Measurements from ENCODE around the gene CDC7.
"Not testable (repeated sequence)": the region's sequence is repeated elsewhere in the genome, so short reads cannot be mapped to it uniquely, and the experiment has no call there.

CDC7 gene
- total RNA-seq: 9.0 reads per million, percentile 30 among the genes with 10 or more reads in this experiment

DNA sequence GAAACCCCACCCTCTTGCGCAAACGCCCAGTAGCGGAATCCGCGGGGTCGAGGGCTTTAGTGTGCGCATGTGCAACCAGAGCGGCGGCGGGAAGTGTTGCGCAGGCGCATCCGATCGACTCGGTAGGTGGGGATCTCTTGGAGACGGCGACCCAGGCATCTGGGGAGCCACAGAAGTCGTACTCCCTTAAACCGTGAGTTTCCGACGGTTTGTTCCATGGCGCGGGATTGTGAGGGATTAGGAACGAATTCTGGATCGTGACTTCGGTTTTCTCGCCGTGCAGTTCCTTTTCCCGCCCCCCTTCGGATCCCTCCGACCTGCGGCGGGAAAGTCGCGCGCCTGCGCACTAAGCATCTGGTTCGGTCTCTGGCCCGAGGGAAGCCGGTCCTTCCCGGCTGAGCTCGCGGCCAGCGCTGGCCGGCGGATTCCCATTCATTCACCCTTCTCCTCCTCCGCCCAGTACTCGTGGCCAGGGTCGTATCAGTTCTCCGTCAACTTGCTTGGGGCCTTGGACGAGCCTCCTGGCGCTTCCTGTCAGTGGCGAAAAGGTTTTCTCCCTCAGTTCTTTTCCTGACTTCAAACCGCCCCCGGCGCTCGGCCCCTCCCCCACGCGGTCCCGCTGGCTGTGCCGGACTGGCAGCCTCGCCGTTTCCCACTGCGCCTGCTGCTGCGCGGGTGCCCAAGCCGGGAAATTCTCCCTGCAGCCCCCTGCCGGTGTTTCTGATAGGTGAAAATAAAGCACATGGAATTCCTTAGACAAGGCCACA, at the start of gene CDC7:
TSS of gene CDC7 (plus strand) at position 96 of the 767 bp plus-strand sequence. CDS start 866 bp downstream, outside the sequence.
- DNase-seq: peak; percentile 73

DNA sequence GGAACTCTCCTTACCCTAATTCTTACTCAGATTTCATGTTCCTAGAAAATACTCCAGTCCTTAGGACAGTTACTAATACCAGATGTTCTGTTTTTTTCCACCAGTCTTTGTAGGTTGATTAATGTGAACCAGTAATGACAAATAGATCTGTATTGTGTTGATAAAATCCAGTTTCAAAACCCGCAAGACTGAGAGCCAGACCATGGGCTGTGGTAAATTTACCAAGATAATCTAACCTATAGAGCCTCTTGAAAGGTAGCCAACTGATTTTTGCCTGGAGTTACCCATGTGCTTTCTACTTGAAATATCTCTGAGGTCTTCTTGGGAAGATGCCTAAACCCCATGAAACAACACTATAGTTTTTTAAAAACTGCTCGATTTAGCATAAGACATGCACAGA, 46.5 kb upstream of the CDC7 start:
- no peak for DNase-seq

DNA sequence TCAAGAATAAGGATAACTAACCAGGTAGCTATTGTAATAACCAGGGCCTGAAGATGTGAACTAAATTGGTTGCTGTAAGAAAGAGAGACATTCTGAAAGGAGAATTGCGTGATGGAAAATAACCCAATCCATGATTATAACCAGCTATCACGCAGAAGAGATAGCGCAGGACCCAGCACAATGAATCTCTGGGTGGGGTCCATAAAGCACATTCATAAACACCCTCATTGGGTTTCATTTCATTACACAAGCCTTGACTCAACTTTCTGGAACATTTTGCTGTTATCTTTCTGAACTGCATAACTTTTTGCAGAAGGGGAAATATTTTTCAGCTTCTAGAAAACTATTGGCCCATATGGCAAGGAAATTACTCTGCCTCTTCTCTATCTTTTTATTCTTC, 45.3 kb upstream of the CDC7 start:
- no peak for DNase-seq

DNA sequence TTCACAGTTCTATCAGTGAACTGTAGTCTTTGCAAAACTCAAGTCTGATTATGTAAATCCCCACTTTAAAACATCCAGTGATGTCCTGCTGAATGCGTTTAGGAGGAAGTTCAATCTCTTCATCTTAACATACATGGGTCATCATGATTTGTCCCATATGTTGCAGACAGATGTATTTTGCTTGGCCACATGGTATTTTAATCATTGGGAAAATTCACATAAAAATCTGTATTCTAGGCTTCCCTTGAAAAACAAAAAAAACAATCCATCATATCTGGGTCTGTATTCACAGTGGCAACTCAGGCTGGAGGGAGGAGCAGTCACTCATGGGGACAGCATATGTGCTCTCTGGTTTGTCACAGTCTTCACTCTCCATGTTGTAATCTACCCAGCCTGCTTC, 44.8 kb upstream of the CDC7 start:
- no peak for DNase-seq

DNA sequence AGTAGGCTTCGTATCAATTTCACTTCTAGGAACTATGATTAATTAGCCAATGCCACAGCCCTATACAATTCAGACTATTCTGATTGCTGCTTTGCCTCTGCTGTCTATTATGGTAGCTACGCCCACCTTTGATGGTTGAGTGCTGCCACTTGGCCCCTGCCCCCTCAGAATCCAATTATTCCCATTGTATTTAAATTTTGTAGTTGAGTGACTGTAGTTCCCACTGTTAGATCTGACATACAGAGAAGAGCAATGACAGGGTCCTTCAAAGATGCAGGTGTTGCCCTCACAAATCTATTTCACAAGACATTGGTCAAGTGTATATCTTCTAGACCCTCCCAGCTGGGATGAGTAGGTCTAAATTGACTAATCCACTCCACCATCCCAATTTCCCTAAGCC, 35.3 kb upstream of the CDC7 start:
- not testable (repeated sequence) for DNase-seq

DNA sequence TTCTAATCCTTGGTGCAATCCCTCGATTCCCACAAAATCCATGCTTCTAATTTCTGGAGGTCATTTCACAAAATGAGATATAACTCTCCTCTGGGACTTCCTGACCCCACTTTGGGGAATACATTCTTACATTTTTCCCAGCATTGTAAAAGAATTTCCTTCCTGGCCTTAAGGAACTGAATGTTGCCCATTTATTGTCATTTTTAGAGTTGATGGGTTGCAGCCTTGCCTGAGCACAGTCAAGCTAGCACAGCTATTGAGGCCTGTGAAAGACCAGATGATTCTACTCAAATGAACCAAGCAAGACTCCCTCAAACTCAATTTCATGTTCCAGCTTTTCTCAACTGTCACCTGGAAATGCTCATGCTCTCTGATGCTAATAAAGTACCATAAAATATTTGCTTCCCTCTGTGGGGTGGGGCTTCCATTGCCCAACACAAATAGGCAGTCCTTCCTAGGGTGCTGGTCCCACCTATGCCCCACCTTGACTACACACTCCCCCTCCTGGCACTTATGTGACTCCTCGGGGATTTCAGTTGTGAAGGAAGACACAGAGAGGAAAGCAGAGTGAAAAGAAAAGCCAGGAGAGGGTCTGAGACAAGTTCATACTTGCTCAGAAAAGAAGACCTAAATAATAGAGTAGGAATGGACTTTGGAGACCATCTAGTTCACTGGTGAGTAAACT, 24.0 kb upstream of the CDC7 start:
- no peak for DNase-seq

DNA sequence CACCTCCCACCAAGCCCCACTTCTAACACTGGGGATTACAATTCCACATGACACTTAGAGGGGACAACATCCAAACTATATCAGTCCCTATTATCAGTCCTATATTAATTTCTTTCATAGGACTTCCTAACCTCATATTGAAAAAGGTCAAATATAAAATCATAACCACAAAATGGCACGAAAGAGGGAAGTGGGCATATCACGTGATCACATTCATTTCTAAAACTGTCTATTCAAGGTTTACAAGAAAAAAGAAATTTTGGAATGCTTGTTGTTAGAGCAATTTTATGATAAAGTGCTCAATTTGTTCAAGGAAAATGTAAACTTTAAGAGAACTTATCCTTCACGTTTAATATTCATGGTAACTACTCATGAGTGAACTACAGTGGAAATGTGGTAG, 13.2 kb upstream of the CDC7 start:
- no peak for DNase-seq

DNA sequence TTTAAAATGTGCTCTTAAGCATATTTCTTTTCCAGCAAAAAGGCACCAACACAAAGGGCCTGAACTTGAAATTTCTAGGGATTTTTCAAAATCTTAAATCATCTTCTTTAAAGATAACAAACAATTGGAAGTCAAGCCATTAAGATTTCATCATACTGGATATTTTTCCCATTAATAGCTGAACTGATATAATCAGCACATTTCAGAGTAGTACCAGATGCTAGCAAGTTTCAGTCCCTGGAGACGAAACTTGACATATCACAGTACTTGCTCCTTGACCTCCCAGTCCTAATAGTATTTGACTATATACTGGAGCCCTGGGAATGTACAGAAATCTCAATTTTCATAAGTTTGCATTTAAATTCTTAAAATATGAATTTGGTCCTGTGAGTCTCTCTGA, 10.2 kb upstream of the CDC7 start:
- no peak for DNase-seq

DNA sequence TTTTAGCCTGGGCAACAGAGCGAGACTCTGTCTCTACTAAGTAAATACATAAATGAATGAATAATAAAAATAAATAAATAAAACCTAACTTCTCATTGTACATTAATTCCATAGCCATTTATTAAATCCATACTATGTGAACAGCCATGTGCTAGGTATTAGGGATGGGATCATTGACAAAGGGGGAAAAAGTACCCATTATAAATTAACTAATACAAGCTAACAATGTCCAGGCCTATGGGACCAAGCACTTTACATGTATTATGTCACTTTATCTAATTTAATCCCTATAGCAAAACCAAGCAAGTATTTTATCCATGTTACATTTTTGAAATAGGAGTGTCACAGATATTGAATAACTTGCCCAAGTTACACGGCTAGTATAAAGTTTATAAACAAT, 2.6 kb upstream of the CDC7 start:
- DNase-seq: no peak

DNA sequence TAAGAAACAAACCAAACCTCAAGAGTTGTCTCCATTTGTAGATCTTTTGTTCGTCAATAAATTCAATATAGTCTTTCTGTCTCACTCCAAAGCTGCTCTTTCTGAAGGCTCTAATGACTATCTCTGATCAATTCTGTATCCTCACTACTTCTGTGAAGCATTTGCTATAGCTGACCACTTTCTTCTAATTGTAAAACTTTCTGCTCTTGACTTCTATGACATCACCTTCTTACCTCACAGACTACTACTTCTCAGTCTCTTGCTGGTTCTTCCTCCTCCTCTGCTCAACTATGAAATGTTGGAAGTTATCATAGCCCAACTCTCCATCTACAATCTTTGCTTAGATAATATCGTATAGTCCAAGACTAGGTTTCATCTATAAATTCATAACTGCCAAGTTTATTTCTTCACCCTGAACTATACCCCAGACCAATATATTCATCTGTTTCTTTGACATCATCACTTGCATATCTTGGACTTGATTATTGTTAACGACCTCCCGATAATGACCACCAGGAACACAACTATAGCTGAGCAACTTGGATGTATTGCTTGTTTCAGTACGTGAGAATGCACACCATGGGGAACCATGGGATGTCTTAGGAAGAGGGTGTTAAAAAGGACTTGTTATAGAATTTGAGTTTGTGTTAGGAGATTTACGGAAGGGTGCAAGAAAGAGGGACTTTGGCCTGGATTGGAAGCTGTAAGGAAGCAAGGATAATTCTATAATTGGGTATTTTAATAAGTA, 2.0 kb upstream of the CDC7 start:
- DNase-seq: no peak

DNA sequence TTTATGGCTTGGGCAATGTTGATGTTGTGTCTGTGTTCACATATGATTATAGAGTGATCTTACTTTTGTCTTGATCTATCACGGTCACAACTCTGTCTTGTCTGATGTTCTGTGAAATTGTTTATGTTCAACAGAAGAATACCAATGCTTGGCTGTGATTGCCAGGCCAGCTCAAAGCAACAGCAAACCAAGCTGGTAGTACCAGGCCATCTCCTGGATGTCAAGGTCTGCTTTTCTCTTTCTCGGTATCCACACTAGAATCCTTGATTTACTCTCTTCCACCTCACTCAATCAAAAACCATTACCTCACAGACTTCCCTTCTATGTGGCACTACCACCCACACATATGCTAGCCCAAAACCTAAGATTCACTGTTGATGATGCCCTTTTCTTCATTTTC, 1.3 kb upstream of the CDC7 start:
- DNase-seq: no peak

DNA sequence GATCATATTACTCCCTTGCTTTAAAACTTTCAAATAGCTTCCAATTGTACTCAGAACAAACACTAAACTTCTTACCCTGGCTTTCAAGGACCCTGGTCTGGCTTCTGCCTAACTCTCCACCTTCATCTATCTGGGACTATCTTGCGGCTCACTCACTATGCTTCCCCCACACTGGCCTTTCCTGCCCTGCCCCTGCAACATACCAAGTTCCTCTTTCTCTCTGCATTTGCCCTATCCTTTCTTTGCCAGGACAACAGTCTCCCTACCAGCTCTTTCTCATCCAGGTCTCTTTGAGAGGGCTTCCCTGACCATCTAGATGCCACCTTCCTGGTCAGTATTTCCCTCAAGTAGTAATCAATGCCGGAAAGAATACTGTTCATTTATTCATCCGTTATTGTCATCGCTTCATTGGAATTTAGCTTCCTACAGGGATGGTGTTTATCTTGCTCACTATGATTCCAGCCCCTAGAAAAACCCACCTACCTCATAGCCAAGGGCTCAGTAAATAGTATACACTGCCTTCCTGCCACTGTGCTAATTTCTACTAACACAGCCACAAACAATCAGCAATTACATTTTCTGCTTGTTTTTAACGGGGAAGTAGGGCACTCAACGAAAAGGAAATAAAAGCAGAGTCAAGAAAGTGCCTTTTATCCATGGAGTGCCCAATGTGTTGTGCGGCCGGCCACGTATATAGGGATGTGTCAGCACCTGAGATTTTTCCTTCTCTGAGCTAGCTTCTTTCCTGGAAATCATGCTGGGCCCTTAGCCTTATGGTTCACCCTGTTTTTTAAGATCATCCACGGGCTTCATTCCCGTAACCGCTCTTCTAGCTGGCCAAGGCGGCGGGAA, 521 bp upstream of the CDC7 start:
- DNase-seq: no peak

DNA sequence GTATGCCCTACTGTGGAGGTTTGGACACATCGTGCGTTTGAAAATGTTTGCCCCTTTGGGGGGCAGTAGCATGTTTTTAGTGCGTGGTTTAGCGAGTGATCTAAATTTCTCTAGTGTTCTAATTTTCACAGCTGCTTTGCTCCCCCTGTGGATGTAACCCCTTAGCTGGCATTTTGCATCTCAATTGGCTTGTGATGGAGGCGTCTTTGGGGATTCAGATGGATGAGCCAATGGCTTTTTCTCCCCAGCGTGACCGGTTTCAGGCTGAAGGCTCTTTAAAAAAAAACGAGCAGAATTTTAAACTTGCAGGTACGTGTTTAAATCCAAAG, 836 bp downstream of the CDC7 start:
- no peak for DNase-seq

DNA sequence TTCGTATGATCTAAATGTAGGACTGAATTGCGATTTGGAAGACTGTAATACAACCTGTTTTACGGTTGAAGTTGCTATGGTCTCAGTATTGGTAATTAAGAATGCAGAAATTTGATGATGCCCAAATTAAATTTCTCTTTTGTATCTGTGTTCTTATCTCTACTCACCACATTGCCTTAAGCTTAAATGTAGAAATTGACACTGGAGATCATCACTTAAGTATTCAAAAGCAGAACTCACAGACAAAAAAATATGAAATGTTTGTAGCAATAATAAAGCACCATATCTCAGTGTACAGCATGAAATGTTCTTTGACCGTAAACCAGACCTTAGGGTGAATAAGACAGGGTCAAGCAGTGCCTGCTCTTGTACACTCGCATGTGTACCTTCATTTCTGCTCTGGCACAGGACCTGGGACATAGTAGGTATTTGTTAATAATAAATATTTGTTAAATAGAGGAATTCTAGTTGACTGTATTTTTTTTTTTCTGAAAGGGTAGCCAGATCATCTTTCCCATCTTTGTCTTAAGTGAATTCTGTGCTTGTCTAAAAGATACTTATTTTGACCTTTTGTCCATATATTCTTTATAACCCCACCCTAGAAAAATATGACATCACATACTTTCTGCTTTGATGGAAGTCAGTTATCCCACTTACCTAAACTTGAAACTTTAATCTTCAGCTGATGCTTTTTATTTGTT, 1.5 kb downstream of the CDC7 start:
- no peak for DNase-seq

DNA sequence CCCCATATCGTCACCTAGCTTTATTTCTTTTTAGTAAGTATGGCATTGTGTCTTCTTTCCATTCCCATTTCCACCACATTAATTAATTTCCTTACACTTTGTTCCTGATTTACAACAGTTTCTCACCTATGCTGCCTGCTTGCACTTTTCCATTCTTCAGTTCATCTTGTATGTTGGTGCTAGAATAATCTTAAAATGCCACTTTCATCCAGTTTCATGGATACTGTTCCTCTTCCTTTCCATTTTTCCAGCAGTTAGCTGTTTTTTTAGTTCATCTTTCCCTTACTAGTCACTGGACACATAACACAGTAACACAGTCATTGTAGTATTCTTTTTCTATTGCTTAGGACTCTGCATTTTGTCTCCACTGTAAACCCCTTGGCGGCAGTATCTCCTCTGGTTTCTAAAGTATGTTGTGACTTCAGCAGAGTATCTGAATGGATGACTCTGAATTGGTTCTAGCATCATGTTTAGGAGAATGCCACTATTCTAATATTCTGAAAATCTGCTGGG, 2.1 kb downstream of the CDC7 start:
- DNase-seq: no peak

DNA sequence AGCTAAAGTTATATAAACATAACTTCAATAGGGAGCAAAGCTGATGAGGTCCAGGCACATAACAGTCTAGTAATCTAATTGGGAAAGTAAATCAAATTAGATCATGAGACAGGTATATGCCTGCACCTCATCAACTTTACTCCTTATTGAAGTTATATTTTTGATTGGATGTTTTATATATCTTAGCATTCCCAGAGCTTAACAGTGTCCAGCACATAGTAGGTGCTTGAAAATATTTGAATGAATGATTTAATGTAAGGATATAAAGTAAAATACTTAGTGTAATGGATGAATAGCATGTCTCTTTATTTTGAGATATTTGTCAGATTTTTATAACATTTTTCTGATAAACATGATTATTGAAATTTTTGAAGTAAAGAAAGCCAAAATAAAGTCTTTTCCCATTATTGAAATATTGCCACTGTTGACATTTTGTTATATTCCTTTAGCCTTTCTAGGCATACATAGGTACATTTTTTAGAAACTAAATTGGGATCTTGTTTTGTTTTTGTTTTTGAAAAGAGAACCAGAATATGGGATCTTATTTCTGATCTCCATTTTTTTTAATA, 2.8 kb downstream of the CDC7 start:
- no peak for DNase-seq

DNA sequence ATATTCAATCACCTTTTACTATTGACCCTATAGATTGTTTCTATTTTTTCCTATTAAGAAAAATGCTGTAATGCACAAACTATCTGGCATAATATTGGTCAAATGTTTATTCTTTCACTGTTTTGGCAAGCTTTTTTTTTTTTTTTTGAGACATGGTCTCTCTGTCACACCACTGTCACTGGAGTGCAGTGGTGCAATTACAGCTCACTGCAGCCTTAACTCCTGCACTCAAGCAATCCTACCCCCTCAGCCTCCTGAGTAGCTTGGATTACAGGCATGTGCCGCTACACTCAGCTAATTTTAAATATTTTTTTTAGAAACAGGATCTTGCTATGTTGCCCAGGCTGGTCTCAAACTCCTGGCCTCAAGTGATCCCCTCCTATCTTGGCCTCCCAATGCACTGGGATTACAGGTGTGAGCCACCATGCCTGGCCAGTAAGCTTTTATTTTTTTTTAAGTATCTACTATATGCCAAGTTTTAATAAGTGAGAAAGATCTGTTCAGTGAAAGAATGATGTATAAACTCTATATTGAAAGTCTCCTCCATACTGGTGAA, 3.4 kb downstream of the CDC7 start:
- DNase-seq: no peak

DNA sequence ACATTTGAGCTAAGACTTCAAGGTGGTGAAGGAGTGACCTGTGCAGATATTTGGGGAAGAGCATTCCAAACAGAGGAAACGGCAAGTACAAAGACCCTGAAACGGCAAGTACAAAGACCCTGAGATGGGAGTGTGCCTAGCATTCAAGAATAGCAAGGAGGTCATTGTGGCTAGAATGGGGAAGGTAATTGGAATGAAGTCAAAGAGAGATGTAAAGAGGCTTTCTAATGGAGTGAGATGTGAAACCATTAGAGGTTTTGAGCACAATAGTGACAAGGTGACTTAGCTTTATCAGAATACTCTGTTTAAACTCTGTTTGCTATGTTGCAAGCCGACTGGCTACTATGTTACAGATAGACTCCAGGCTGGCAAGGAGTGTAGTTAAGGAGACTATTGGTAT, 4.4 kb downstream of the CDC7 start:
- no peak for DNase-seq

DNA sequence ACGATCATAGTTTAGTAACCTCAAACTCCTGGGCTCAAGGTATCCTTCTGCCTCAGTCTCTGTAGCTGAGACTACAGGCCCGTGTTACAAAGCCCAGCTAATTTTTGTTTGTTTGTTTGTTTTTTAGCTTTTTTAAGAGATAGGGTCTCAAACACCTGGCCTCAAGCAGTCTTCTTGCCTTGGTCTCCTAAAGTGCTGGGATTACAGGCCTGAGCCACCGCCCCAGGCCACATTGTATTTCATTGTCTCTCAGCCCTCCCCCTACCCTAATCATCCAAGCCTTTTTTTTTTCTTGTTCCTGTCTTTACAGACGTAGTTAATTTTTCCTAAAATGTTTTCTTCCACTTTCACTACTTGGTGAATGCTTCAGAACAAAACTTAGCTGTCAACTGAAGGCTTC, 5.4 kb downstream of the CDC7 start:
- no peak for DNase-seq

DNA sequence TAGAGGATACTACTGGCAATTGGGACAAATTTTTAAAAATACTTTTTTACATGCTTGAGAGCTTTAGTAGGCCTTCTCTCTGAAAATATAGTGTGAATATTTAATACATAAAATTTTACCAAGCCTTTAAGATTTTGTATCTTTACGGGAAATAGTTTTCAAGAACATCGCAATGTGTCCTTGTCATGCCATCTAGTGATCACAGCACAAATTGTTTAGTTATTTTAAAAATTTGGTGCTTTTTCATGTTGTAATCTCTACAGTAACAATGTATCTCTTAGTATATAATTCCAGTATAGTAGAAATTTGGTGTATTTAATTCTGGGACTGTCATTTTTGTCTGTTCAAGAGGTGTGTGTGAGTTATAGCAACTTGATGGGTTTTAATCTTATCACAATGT, 6.7 kb downstream of the CDC7 start:
- DNase-seq: no peak

DNA sequence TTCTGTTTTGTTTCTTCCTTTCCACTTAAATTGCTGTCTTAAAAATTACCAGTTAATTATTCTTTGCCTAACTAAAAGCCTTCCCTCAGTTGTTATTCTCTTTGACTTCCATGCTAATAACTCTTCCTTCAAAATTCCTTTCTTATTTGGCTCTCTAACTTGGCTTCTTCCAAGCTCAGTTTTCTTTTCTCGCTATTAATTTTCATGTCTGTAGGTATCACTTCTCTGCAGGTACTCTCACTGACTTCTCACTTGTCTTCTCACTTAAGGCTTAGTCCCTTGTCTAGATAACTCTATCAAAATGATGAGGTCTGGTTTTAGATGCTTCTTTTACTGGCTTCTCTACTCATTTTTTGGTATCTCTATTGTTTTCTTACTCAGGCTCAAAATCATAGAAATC, 10.1 kb downstream of the CDC7 start:
- DNase-seq: no peak
